GM12864 (cell line): ENCODE results near the gene MTUS2.
"Not testable (repeated sequence)": the region's sequence is repeated elsewhere in the genome, so short reads cannot be mapped to it uniquely, and the experiment has no call there.

Source experiments
- DNase-seq: peaks from one replicate; pipeline ENCODE4 v3.0.0-alpha.2; 2011; ENCODE audit warnings: low read depth
- H3K4me3 ChIP-seq: 2 replicates; pipeline ENCODE4 v1.5.1; 2011; ENCODE audit warnings: mild to moderate bottlenecking, low read depth, low read length, control low read depth
- CTCF ChIP-seq: IDR thresholded peaks from 2 replicates; pipeline ENCODE4 v1.5.1; 2011; ENCODE audit warnings: low read depth, mild to moderate bottlenecking, moderate library complexity, low read length, control low read depth, inconsistent platforms; ENCODE audit errors: missing control alignments

MTUS2 gene

GRCh38 chr13:29190298-29190697, 370.2 kb downstream of the MTUS2 start:
- no peak overlapping the region for H3K4me3 ChIP-seq
- no peak for TF ChIP-seq CTCF
- no peak for DNase-seq

- no peak overlapping the region for H3K4me3 ChIP-seq
- no peak for DNase-seq
- no peak for TF ChIP-seq CTCF
Measured at GRCh38 chr13:29193083-29193482, 372.9 kb downstream of the MTUS2 start.

- no peak for TF ChIP-seq CTCF
- H3K4me3 ChIP-seq = no peak overlapping the region
- no peak for DNase-seq
Measured at GRCh38 chr13:29195456-29195855, 375.3 kb downstream of the MTUS2 start.

- TF ChIP-seq CTCF = no peak
- DNase-seq = peak; percentile 59
- no peak overlapping the region for H3K4me3 ChIP-seq
Measured at GRCh38 chr13:29196409-29197074, 376.4 kb downstream of the MTUS2 start.

GRCh38 chr13:29202753-29203152, 382.6 kb downstream of the MTUS2 start:
- DNase-seq, H3K4me3 ChIP-seq: not testable (repeated sequence)

- no peak overlapping the region for H3K4me3 ChIP-seq
- TF ChIP-seq CTCF = no peak
- DNase-seq = no peak
Measured at GRCh38 chr13:29204651-29205050, 384.5 kb downstream of the MTUS2 start.

- TF ChIP-seq CTCF = no peak
- no peak overlapping the region for H3K4me3 ChIP-seq
- no peak for DNase-seq
Measured at GRCh38 chr13:29210676-29211075, 390.5 kb downstream of the MTUS2 start.

GRCh38 chr13:29211162-29211561, 391.0 kb downstream of the MTUS2 start:
- not testable (repeated sequence) for DNase-seq, H3K4me3 ChIP-seq
